Body of pancreas (tissue), 4 donors: ENCODE results near the gene ENPP1. TPM values are rescaled to one million over a fixed set of nuclear protein-coding genes. Genes with fewer than 3 reads are reported as not detected.
A peak's percentile ranks its signal among the peaks of the same experiment; 100 is the strongest.

Experiments used
- ATAC-seq: fragments of 150-250 bp; one replicate; pipeline ENCODE4 v1.9.1; 2016
- DNase-seq, 4 donors: peaks; one replicate each; pipeline ENCODE4 v3.0.0-alpha.2; 2019
- H3K27ac ChIP-seq, 4 donors: fragments of 200-600 bp; sonication (generic); 1 replicate in 3 of 4; 2 replicates in 1 of 4; pipeline versions ENCODE4 v1.5.1 to v1.6.1; 2016 to 2019; ENCODE audit warnings: mild to moderate bottlenecking in 1 of 4, mixed read lengths in 1 of 4, moderate library complexity in 1 of 4
- H3K27me3 ChIP-seq, 2 donors: fragments of 200-600 bp; sonication (generic); one replicate each; pipeline ENCODE4 v1.6.0; 2016; ENCODE audit warnings: mild to moderate bottlenecking in 1 of 2
- H3K36me3 ChIP-seq, 2 donors: fragments of 200-600 bp; sonication (generic); replicated peaks in 1 of 2; 2 replicates each; pipeline ENCODE4 v1.5.1; 2016; ENCODE audit warnings: low read depth in 2 of 2; ENCODE audit not compliant: insufficient read depth in 1 of 2
- H3K4me1 ChIP-seq: fragments of 200-600 bp; sonication (generic); one replicate; pipeline ENCODE4 v1.6.0; 2016
- H3K4me3 ChIP-seq, 2 donors: fragments of 200-600 bp; sonication (generic); 1 replicate in 1 of 2; 2 replicates in 1 of 2; pipeline ENCODE4 v1.5.1; 2016 to 2019
- H3K9me3 ChIP-seq, 3 donors: fragments of 200-600 bp; sonication (generic); 1 replicate in 2 of 3; 2 replicates in 1 of 3; pipeline ENCODE4 v1.5.1; 2016
- POLR2A ChIP-seq, 3 donors: fragments of 450-650 bp; IDR thresholded peaks; one replicate each; pipeline ENCODE4 v1.6.1; 2016; ENCODE audit warnings: antibody characterized with exemption in 3 of 3, mild to moderate bottlenecking in 2 of 3
- WGBS, 2 donors: methylation state at CpG; one replicate each; pipeline ENCODE4 v1.1.5; 2017; 5-methylcytosine and 5-hydroxymethylcytosine counted together
- intact Hi-C: fragments of 100-400 bp; cut with DNase I; formaldehyde crosslinking; loops from one replicate; pipeline ENCODE4 v1.15.1; 2023
- total RNA-seq, 2 donors: library from RNA; depleted of rRNA; stranded (reverse); fragments of >200 nt; gene quantifications; one replicate each; pipeline ENCODE4 v1.1.0, GENCODE V29; 2016
- TF ChIP-seq, protein P1 (sequence below), 7 experiments: fragments of 450-650 bp in 4 of 7; fragments of 200-600 bp in 3 of 7; sonication (generic) in 3 of 7; IDR thresholded peaks; one replicate each; pipeline ENCODE4 v1.5.1; 2016 to 2019; ENCODE audit warnings: antibody characterized with exemption in 7 of 7

The ENPP1 gene
- total RNA-seq, 2 donors from 2014 or later, result 16.2 to 19.2 TPM

DNA sequence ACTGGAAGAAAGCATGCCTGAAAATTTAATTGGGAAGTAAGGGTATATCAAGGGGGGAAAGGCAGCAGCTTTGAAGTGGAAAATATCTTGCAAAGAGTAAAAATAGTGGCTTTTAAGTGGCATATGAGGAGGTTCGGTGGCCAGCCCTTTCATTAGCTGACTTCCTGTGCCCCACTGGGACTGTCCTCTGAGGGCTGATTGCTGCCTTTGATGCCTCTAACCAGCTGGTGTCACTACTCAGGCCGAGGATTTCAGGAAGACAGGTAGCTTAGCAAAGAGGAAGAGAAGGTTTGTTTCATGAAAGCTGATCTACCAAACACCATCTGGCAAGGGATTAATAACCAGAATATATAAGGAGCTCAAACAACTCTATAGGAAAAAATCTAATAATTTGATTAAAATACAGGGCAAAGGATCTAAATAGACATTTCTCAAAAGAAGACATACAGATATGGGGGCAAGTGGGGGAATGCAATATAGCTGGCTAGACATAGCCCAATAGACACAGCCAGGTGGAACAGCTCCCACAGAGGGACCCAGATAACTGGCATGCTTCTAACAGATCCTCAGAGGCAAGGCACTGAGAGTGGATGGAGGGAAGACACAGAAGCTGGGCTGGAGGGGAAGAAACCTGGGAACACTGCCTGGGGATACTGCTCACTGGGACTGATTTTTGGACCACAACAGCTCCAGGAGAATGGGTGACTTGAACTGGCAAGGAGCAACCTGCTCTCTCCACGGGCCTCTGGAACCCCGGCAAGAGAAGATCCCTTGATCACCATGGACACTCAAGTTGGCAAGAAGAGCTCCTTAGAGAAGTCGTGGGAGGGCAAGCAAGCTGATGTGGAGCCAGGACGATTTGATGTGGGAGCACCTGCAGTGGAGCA, 110.2 kb downstream of the ENPP1 start:
- no peak for DNase-seq
- H3K36me3 ChIP-seq, result no peaks in the 10 kb centered on the region
- H3K9me3 ChIP-seq, result no peaks in the 10 kb centered on the region
- WGBS, 2 donors, result 67 to 72% methylated on average over 6 of the region's 6 CpGs
- no peaks in the 10 kb centered on the region for H3K4me1 ChIP-seq
- ATAC-seq, result no peak
- no peak overlapping the region for H3K4me3 ChIP-seq
- intact Hi-C loops, result loop anchor here (10.0 kb wide), 2 partner anchors 133 to 223 kb away; no protein-coding TSS in a partner anchor
- no peak for TF ChIP-seq POLR2A (IDR thresholded peaks at IDR 0.05)
- TF ChIP-seq, protein P1, sequence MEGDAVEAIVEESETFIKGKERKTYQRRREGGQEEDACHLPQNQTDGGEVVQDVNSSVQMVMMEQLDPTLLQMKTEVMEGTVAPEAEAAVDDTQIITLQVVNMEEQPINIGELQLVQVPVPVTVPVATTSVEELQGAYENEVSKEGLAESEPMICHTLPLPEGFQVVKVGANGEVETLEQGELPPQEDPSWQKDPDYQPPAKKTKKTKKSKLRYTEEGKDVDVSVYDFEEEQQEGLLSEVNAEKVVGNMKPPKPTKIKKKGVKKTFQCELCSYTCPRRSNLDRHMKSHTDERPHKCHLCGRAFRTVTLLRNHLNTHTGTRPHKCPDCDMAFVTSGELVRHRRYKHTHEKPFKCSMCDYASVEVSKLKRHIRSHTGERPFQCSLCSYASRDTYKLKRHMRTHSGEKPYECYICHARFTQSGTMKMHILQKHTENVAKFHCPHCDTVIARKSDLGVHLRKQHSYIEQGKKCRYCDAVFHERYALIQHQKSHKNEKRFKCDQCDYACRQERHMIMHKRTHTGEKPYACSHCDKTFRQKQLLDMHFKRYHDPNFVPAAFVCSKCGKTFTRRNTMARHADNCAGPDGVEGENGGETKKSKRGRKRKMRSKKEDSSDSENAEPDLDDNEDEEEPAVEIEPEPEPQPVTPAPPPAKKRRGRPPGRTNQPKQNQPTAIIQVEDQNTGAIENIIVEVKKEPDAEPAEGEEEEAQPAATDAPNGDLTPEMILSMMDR (IDR thresholded peaks at IDR 0.05), result no peak
- H3K27me3 ChIP-seq, result no peaks in the 10 kb centered on the region
- H3K27ac ChIP-seq, result no peak overlapping the region

DNA sequence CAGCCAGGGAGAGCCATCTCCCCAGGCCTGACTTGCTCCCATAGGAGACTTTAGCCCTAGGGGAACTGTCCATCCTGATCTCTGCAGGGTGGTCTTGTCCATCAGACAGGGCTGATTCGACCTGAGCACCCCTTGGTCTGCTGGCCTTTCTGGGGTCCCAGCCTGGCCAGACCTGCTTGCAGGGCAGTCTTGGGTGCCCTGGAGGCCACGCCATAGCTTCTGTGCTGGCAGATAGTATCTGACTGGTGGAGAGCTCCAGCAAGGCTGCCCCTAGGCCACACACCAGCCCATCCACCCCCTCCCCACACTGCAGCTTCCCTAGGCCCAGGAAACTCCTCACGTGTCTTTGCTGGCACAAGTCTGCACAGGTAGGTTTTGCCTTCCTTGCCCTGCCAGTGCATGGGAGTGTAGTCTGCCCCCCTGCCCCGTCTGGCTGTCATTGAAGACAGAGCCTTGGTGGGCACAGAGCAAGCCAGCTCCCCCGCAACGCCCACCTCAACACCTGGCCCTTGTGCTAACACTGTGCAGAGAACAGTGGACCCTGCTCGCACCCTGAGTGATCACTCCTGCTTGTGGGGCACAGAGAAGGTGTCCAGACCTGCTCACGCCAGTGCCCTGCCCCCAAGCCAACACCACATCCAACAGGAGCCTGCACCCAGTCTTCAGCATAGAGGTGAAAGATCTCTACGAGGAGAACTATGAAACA, 111.0 kb downstream of the ENPP1 start:
- DNase-seq (no peak), ATAC-seq (no peak)
- TF ChIP-seq POLR2A (IDR thresholded peaks at IDR 0.05), result no peak
- TF ChIP-seq, protein P1 (IDR thresholded peaks at IDR 0.05), result no peak
- no peak overlapping the region for H3K27ac ChIP-seq
- 78 to 86% methylated on average over 6 to 9 of the region's 9 CpGs for WGBS, 2 donors
- no peaks in the 10 kb centered on the region for H3K36me3 ChIP-seq
- H3K4me3 ChIP-seq, result no peak overlapping the region
- no peaks in the 10 kb centered on the region for H3K4me1 ChIP-seq
- no peaks in the 10 kb centered on the region for H3K9me3 ChIP-seq
- intact Hi-C loops, result loop anchor here (10.0 kb wide), 2 partner anchors 134 to 224 kb away; no protein-coding TSS in a partner anchor
- no peaks in the 10 kb centered on the region for H3K27me3 ChIP-seq

DNA sequence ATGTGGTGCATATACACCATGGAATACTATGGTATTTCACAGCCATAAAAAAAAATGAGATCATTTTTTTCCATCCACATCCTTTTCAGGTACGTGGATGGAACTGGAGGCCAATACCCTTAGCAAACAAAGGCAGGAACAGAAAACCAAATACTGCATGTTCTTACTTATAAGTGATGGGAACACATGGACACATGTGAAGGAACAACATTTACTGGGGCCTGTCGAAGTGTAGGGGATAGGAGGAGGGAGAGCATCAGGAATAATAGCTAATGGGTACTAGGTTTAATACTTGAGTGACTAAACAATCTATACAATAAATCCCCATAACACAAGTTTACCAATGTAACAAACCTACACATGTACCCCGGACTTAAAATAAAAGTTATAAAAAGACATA, 112.8 kb downstream of the ENPP1 start:
- no peak overlapping the region for H3K4me3 ChIP-seq
- no peaks in the 10 kb centered on the region for H3K9me3 ChIP-seq
- 63% methylated on average over 3 of the region's 3 CpGs for WGBS, 2 donors
- no peak overlapping the region for H3K27ac ChIP-seq
- no peaks in the 10 kb centered on the region for H3K27me3 ChIP-seq
- H3K36me3 ChIP-seq, result no peaks in the 10 kb centered on the region
- H3K4me1 ChIP-seq, result no peaks in the 10 kb centered on the region
- TF ChIP-seq POLR2A (IDR thresholded peaks at IDR 0.05), result no peak
- TF ChIP-seq, protein P1 (IDR thresholded peaks at IDR 0.05), result no peak
- ATAC-seq (no peak), DNase-seq (no peak)
- intact Hi-C loops, result loop anchor here (5.0 kb wide), 1 partner anchor 302 kb away; no protein-coding TSS in a partner anchor

DNA sequence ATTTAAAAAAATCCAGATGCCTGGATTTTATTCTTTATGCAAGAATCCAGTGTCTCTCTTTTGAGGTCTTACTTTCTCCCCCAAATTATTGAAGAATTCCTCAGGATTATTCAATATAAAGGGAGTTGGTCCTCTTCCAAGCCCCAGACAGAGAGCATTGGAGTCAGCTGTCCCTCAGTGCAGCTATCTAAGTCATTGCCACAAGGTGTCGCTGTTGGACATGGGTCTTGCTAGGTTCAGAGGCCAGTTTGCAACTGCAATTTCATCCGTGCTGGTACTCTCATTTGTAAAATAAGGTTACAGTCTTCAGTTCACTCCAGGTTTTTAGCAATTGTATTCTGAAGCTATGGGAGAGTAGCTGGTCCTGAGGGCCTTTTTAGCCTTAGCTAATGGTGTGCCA, 115.5 kb downstream of the ENPP1 start:
- ATAC-seq, result peak; percentile 48
- no peak overlapping the region for H3K27ac ChIP-seq
- intact Hi-C loops, result loop anchor here (5.0 kb wide), 1 partner anchor 299 kb away; no protein-coding TSS in a partner anchor
- H3K27me3 ChIP-seq, result no peaks in the 10 kb centered on the region
- DNase-seq, result peak; percentile 62 to 70 (median 67)
- no peaks in the 10 kb centered on the region for H3K4me1 ChIP-seq
- H3K36me3 ChIP-seq, result no peaks in the 10 kb centered on the region
- H3K4me3 ChIP-seq, result no peak overlapping the region
- TF ChIP-seq POLR2A (IDR thresholded peaks at IDR 0.05), result no peak
- TF ChIP-seq, protein P1 (IDR thresholded peaks at IDR 0.05), result peak; percentile 30 to 64 (median 54)
- no peaks in the 10 kb centered on the region for H3K9me3 ChIP-seq
- 6 to 9% methylated on average over 2 of the region's 2 CpGs for WGBS, 2 donors
